PC-3 (cell line): ENCODE results near the gene BLCAP.

ENCODE experiments used
- CTCF ChIP-seq: fragments of 300-600 bp; sonication (generic); conservative IDR thresholded peaks from 2 replicates; pipeline ENCODE4 v1.5.1; 2017; ENCODE audit warnings: antibody characterized with exemption, low read depth, mild to moderate bottlenecking, low read length
- EZH2phosphoT487 ChIP-seq: fragments of 300-600 bp; sonication (generic); IDR thresholded peaks from 2 replicates; pipeline ENCODE4 v1.6.1; 2018; ENCODE audit warnings: mild to moderate bottlenecking, antibody characterized with exemption, low read length, borderline replicate concordance

- no peak for TF ChIP-seq CTCF
- no peak for TF ChIP-seq EZH2phosphoT487
Observed at GRCh38 chr20:37500311-37500710, 27.4 kb downstream of the BLCAP start.
